K562 (cell line): ENCODE results near the gene TSPAN18. TPM values are rescaled to one million over a fixed set of nuclear protein-coding genes. Genes with fewer than 3 reads are reported as not detected.

Experiments
- ATAC-seq: fragments of 200-7000 bp; cut with Tn5 transposase; 3 replicates; pipeline ENCODE4 v1.9.1; 2020; ENCODE audit warnings: moderate library complexity
- BruUV-seq: library from RNA; stranded (reverse); fragments of 400-500 nt; replicated peaks from 2 replicates; lab custom pipeline; 2021; lab: Mats Ljungman, UMichigan
- CTCF ChIA-PET: fragments of 300-600 bp; formaldehyde crosslinking; extraction: SDS; loops from one replicate; lab custom pipeline; 2021; ENCODE audit warnings: low intra/inter-chr PET ratio; lab: Yijun Ruan, JAX
- POLR2A ChIA-PET: fragments of 300-600, 350-650 bp; sonication (Branson Sonifier 250); formaldehyde crosslinking; extraction: SDS; loops from one replicate; lab custom pipeline; 2021; ENCODE audit warnings: antibody characterized with exemption, inconsistent platforms; lab: Yijun Ruan, JAX
- DNase-seq, 4 experiments: peaks; one replicate each; pipeline versions ENCODE4 v3.0.0 to v3.0.0-alpha.2; 2011 to 2018; ENCODE audit warnings: low spot score in 3 of 4, mixed read lengths in 3 of 4; ENCODE audit errors: extremely low read depth in 1 of 4
- FAIRE-seq: peaks from 2 replicates; lab custom pipeline; 2011; peaks lifted over from hg19 to GRCh38; lab: Jason Lieb, UNC
- H2AFZ ChIP-seq: 2 replicates; pipeline ENCODE4 v1.6.0; 2011; ENCODE audit warnings: low read depth, low read length, control low read depth, inconsistent platforms
- H3K27ac ChIP-seq: fragments of 200-600 bp; 3 replicates; pipeline ENCODE4 v1.8.0; 2011; ENCODE audit warnings: low read depth, mild to moderate bottlenecking, control low read depth, inconsistent platforms, low read length, moderate library complexity, mixed read lengths; ENCODE audit errors: extremely low read depth
- H3K27me3 ChIP-seq, 2 experiments: fragments of 300-600 bp in 1 of 2; 2 replicates in 1 of 2; 3 replicates in 1 of 2; pipeline versions ENCODE4 v1.6.0 to v1.8.0; 2011; ENCODE audit warnings: inconsistent platforms in 2 of 2, low read length in 2 of 2, mild to moderate bottlenecking in 1 of 2, mixed read lengths in 1 of 2, moderate library complexity in 1 of 2; ENCODE audit not compliant: control insufficient read depth in 2 of 2, insufficient read depth in 2 of 2
- H3K36me3 ChIP-seq: fragments of 300-600 bp; 3 replicates; pipeline ENCODE4 v1.8.0; 2011; ENCODE audit warnings: mild to moderate bottlenecking, low read length, inconsistent platforms; ENCODE audit not compliant: control insufficient read depth, insufficient read depth
- H3K4me1 ChIP-seq, 2 experiments: fragments of 200-600 bp in 1 of 2; replicated peaks in 1 of 2; 2 replicates in 1 of 2; 3 replicates in 1 of 2; pipeline versions ENCODE4 v1.5.1 to v1.8.0; 2011; ENCODE audit warnings: inconsistent platforms in 2 of 2, low read length in 2 of 2, mild to moderate bottlenecking in 1 of 2, mixed read lengths in 1 of 2, moderate library complexity in 1 of 2; ENCODE audit not compliant: control insufficient read depth in 2 of 2, insufficient read depth in 2 of 2
- H3K4me2 ChIP-seq: 2 replicates; pipeline ENCODE4 v1.6.1; 2011; ENCODE audit warnings: low read length, control low read depth, inconsistent platforms, mixed read lengths; ENCODE audit not compliant: insufficient read depth
- H3K4me3 ChIP-seq: fragments of 200-600 bp; sonication (generic), shearing (Covaris generic); 2 replicates; pipeline ENCODE4 v1.5.1; 2016; ENCODE audit warnings: control low read depth, inconsistent platforms
- H3K79me2 ChIP-seq: fragments of 200-600 bp; 3 replicates; pipeline ENCODE4 v1.8.0; 2011; ENCODE audit warnings: low read length, inconsistent platforms; ENCODE audit not compliant: control insufficient read depth, insufficient read depth
- H3K9ac ChIP-seq, 2 experiments: 2 replicates each; pipeline versions ENCODE4 v1.6.0 to v1.6.1; 2011; ENCODE audit warnings: low read depth in 2 of 2, low read length in 2 of 2, control low read depth in 1 of 2, inconsistent platforms in 1 of 2, mild to moderate bottlenecking in 1 of 2, mixed read lengths in 1 of 2; ENCODE audit not compliant: insufficient read depth in 1 of 2
- H3K9me1 ChIP-seq: one replicate; pipeline ENCODE4 v1.6.0; 2011; ENCODE audit warnings: inconsistent platforms, mild to moderate bottlenecking, low read length, moderate library complexity; ENCODE audit not compliant: control insufficient read depth, insufficient read depth
- H3K9me3 ChIP-seq: replicated peaks from 2 replicates; pipeline ENCODE4 v1.5.1; 2011; ENCODE audit warnings: low read depth, low read length, inconsistent platforms; ENCODE audit not compliant: control insufficient read depth, insufficient read depth
- H4K20me1 ChIP-seq: replicated peaks from 2 replicates; pipeline ENCODE4 v1.6.1; 2011; ENCODE audit warnings: low read length, inconsistent platforms, mixed read lengths; ENCODE audit not compliant: control insufficient read depth, insufficient read depth
- IFI16 ChIP-seq: fragments of 250-450 bp; sonication (Bioruptor Pico); IDR thresholded peaks from 2 replicates; pipeline ENCODE4 v2.1.2; 2022; ENCODE audit warnings: mild to moderate bottlenecking, inconsistent platforms
- ILF3 ChIP-seq: fragments of 450-650 bp; IDR thresholded peaks from 2 replicates; pipeline ENCODE4 v1.6.1; 2018; ENCODE audit warnings: antibody characterized with exemption, mild to moderate bottlenecking, moderate library complexity, borderline replicate concordance
- ZBTB17 ChIP-seq: fragments of 450-650 bp; formaldehyde crosslinking; IDR thresholded peaks from 2 replicates; pipeline ENCODE4 v1.4.0; 2020; ENCODE audit warnings: mild to moderate bottlenecking
- ZNF12 ChIP-seq: sonication (generic); formaldehyde crosslinking; IDR thresholded peaks from 2 replicates; pipeline ENCODE4 v1.4.0; 2020; ENCODE audit warnings: mild to moderate bottlenecking, missing genetic modification reagents
- WGBS: fragments of 100-300 bp; shearing (Covaris generic); methylation state at CpG from one replicate; pipeline ENCODE4 v1.1.6; 2016; ENCODE audit warnings: low coverage, mixed read lengths; ENCODE audit not compliant: insufficient coverage; ENCODE audit errors: missing lambda C conversion rate; 5-methylcytosine and 5-hydroxymethylcytosine counted together
- in situ Hi-C: fragments of 300-500 bp; cut with MboI; formaldehyde crosslinking; loops from 4 replicates; pipeline ENCODE4 v1.15.0; 2018; ENCODE audit warnings: inconsistent platforms, mixed read lengths
- intact Hi-C: fragments of 100-400 bp; cut with micrococcal nuclease; formaldehyde crosslinking; loops from 2 replicates; pipeline ENCODE4 v1.14.2; 2022
- polyA plus RNA-seq, 8 experiments: library from polyadenylated mRNA; depleted of rRNA in 4 of 8; stranded (reverse) in 5 of 8; unstranded in 3 of 8; fragments of >200 nt; fragmentation: Nextera tagmentation in 2 of 8; fragmentation: Illumina TruSeq in 1 of 8; extraction: Ambion mirVana in 2 of 8; extraction: Trizol in 1 of 8; gene quantifications; 2 replicates each; pipeline versions ENCODE4 v1.2.1 to v1.2.3, GENCODE V29; 2011 to 2014; ENCODE audit warnings: inconsistent platforms in 1 of 8, missing spikeins in 1 of 8
- total RNA-seq, 7 experiments: library from RNA; depleted of rRNA in 6 of 7; stranded (reverse); fragments of >200 nt in 6 of 7; fragmentation: Illumina TruSeq in 2 of 7; extraction: Trizol in 2 of 7; gene quantifications; 2 replicates each; pipeline versions ENCODE4 v1.2.1 to v1.2.3, GENCODE V29; 2011 to 2021; ENCODE audit warnings: low replicate concordance in 1 of 7
- TF ChIP-seq, protein P1 (sequence below): fragments of 450-650 bp; IDR thresholded peaks from 2 replicates; pipeline ENCODE4 v1.6.1; 2016; ENCODE audit warnings: mild to moderate bottlenecking

TSPAN18 gene
- total and polyA plus RNA-seq, 9 of the 15 experiments (the other 6 are each of a cell fraction or from before 2014, with no cell fraction given): 0.17 to 0.35 (median 0.22) TPM; not detected in 4

GRCh38 chr11:44963136-44963535 lies 236.4 kb downstream of the TSPAN18 start:
- no TSS peak for BruUV-seq
- Histone ChIP-seq H4K20me1 (no peaks in the 10 kb centered on the region; the same call in none of the 2 replicates), H3K9me1 (no peaks in the 10 kb centered on the region), H3K27ac (no peak overlapping the region), H3K79me2 (no peaks in the 10 kb centered on the region), H3K27me3 (peaks cover 0 to 25% of the 10 kb centered on the region in 2 experiments; a peak in 2 of 5 replicates), H3K9me3 (no peaks in the 10 kb centered on the region), H2AFZ (no peak overlapping the region), H3K4me3 (no peak overlapping the region), H3K36me3 (no peaks in the 10 kb centered on the region), H3K9ac (no peak overlapping the region), H3K4me2 (no peak overlapping the region), H3K4me1 (no peaks in the 10 kb centered on the region)
- FAIRE-seq (no peak), ATAC-seq (no peak), DNase-seq (no peak)
- intact Hi-C loops (no loop called here), in situ Hi-C loops (no loop called here)
- 3% methylated on average over 4 of the region's 7 CpGs for WGBS
- TF ChIP-seq ILF3 (no peak), ZNF12 (CRISPR knock-in tag) (no peak), ZBTB17 (CRISPR knock-in tag) (no peak), IFI16 (CRISPR knock-in tag) (no peak)
- TF ChIP-seq, protein P1, sequence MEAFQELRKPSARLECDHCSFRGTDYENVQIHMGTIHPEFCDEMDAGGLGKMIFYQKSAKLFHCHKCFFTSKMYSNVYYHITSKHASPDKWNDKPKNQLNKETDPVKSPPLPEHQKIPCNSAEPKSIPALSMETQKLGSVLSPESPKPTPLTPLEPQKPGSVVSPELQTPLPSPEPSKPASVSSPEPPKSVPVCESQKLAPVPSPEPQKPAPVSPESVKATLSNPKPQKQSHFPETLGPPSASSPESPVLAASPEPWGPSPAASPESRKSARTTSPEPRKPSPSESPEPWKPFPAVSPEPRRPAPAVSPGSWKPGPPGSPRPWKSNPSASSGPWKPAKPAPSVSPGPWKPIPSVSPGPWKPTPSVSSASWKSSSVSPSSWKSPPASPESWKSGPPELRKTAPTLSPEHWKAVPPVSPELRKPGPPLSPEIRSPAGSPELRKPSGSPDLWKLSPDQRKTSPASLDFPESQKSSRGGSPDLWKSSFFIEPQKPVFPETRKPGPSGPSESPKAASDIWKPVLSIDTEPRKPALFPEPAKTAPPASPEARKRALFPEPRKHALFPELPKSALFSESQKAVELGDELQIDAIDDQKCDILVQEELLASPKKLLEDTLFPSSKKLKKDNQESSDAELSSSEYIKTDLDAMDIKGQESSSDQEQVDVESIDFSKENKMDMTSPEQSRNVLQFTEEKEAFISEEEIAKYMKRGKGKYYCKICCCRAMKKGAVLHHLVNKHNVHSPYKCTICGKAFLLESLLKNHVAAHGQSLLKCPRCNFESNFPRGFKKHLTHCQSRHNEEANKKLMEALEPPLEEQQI: no peak
- ChIA-PET CTCF (no interaction called here), POLR2A (no interaction called here)
